ENCODE measurements around the gene GABARAPL1.

The GABARAPL1 gene

GRCh38 chr12:10241727-10242126, 29.1 kb downstream of the GABARAPL1 start:
- no peak for DNase-seq (ENCODE audit: low read depth)
- TF ChIP-seq CTCF (conservative IDR thresholded peaks at IDR 0.05; ENCODE audit: control insufficient read depth, insufficient read depth, low read depth, low read length): no peak
- H3K4me3 ChIP-seq (ENCODE audit: control insufficient read depth, low read depth, low read length): no peak overlapping the region

- no peak overlapping the region for H3K4me3 ChIP-seq (ENCODE audit: control insufficient read depth, low read depth, low read length)
- no peak for TF ChIP-seq CTCF (conservative IDR thresholded peaks at IDR 0.05; ENCODE audit: control insufficient read depth, insufficient read depth, low read depth, low read length)
- no peak for DNase-seq (ENCODE audit: low read depth)
Observed at GRCh38 chr12:10242539-10242938, 29.9 kb downstream of the GABARAPL1 start.

- TF ChIP-seq CTCF (conservative IDR thresholded peaks at IDR 0.05; ENCODE audit: control insufficient read depth, insufficient read depth, low read depth, low read length): no peak
- no peak for DNase-seq (ENCODE audit: low read depth)
- H3K4me3 ChIP-seq (ENCODE audit: control insufficient read depth, low read depth, low read length): no peak overlapping the region
Observed at GRCh38 chr12:10243818-10244520, 31.3 kb downstream of the GABARAPL1 start.

GRCh38 chr12:10247436-10248058, 34.9 kb downstream of the GABARAPL1 start:
- no peak for DNase-seq (ENCODE audit: low read depth)
- no peak for TF ChIP-seq CTCF (conservative IDR thresholded peaks at IDR 0.05; ENCODE audit: control insufficient read depth, insufficient read depth, low read depth, low read length)

GRCh38 chr12:10249690-10250455, 37.2 kb downstream of the GABARAPL1 start:
- H3K4me3 ChIP-seq (ENCODE audit: control insufficient read depth, low read depth, low read length): no peak overlapping the region
- no peak for TF ChIP-seq CTCF (conservative IDR thresholded peaks at IDR 0.05; ENCODE audit: control insufficient read depth, insufficient read depth, low read depth, low read length)
- no peak for DNase-seq (ENCODE audit: low read depth)

More at GRCh38 chr12:10247436-10248058, 34.9 kb downstream of the GABARAPL1 start:
- H3K4me3 ChIP-seq (ENCODE audit: control insufficient read depth, low read depth, low read length): no peak overlapping the region

- DNase-seq (ENCODE audit: low read depth): no peak
- TF ChIP-seq CTCF (conservative IDR thresholded peaks at IDR 0.05; ENCODE audit: control insufficient read depth, insufficient read depth, low read depth, low read length): no peak
- no peak overlapping the region for H3K4me3 ChIP-seq (ENCODE audit: control insufficient read depth, low read depth, low read length)
Observed at GRCh38 chr12:10251669-10252068, 39.0 kb downstream of the GABARAPL1 start.
